ENCODE measurements around the gene DNM2. TPM values are rescaled to one million over a fixed set of nuclear protein-coding genes. Genes with fewer than 3 reads are reported as not detected.
"Not testable (repeated sequence)": the region's sequence is repeated elsewhere in the genome, so short reads cannot be mapped to it uniquely, and the experiment has no call there.

DNM2 gene
- total and polyA plus RNA-seq, 5 donors from 2014 or later, result 61.8 to 269 (median 63.1) TPM

DNA sequence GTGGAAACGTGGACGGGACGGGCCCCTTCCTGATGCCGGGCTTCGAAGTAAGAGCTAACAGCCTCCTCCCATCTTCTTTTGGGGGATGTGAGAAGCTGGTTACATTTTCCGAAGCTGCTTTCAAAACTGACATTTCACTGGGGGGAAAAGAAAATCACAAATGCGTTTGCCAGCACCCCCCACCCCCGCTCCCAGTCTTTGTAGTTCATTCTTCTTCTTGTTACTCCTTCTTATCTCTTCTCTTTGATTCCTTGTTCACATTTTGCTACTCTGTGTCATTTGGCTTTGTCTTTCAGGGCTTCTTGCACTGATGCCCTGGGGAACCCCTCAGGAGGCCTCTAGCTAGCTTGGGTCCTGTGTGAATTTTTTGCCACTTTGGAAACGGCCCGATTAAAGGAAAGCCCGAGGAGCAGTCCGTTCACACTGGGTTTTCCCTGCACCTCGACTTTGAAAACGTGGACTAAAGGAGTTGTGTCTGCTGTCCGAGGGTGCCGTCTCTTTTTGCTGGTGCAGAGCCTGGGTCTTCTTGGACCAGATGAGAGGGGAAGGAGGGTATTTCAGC is 154.7 kb downstream of the DNM2 start:
- Mint-ChIP-seq H3K27ac (peak overlapping the region; percentile 43 to 84 (median 54)), H3K4me1 (peaks cover 3 to 44% (median 21%) of the 10 kb centered on the region in 4 donors), H3K9me3 (no peaks in the 10 kb centered on the region), H3K36me3 (no peaks in the 10 kb centered on the region), H3K4me3 (peak overlapping the region; percentile 83 to 98 (median 88)), H3K27me3 (peaks cover 5% of the 10 kb centered on the region)
- H3K27ac ChIP-seq (ENCODE audit: insufficient read depth, low read length, poor library complexity, severe bottlenecking), result no peak overlapping the region
- H3K4me1 ChIP-seq (ENCODE audit: control insufficient read depth, insufficient read depth, low read length, poor library complexity, severe bottlenecking), result peaks cover 17% of the 10 kb centered on the region
- ATAC-seq (ENCODE audit: low read depth in 2 of 2) (no peak), DNase-seq (peak in 2 of 3 donors; percentile 12 to 17)
- H3K36me3 ChIP-seq (ENCODE audit: control insufficient read depth, insufficient read depth, low read length), result no peaks in the 10 kb centered on the region
- peak overlapping the region; percentile 64 for H3K4me3 ChIP-seq (ENCODE audit: low read depth, low read length)
- no peaks in the 10 kb centered on the region for H3K27me3 ChIP-seq (ENCODE audit: control insufficient read depth, insufficient read depth, low read length)
- no peaks in the 10 kb centered on the region for H3K9me3 ChIP-seq (ENCODE audit: control insufficient read depth in 2 of 2, low read length in 2 of 2)

- Histone ChIP-seq H3K27ac (ENCODE audit: insufficient read depth, low read length, poor library complexity, severe bottlenecking) (no peak overlapping the region), H3K4me3 (ENCODE audit: low read depth, low read length) (no peak overlapping the region)
- H3K27me3 Mint-ChIP-seq, result peaks cover 5% of the 10 kb centered on the region
These were observed 156.1 kb downstream of the DNM2 start for GRCh38 chr19:10874024-10874423.

GRCh38 chr19:10876459-10877240 is 158.8 kb downstream of the DNM2 start:
- Histone ChIP-seq H3K27ac (ENCODE audit: insufficient read depth, low read length, poor library complexity, severe bottlenecking) (no peak overlapping the region), H3K9me3 (ENCODE audit: control insufficient read depth in 2 of 2, low read length in 2 of 2) (no peaks in the 10 kb centered on the region), H3K4me1 (ENCODE audit: control insufficient read depth, insufficient read depth, low read length, poor library complexity, severe bottlenecking) (peaks cover 12% of the 10 kb centered on the region), H3K36me3 (ENCODE audit: control insufficient read depth, insufficient read depth, low read length) (no peaks in the 10 kb centered on the region), H3K27me3 (ENCODE audit: control insufficient read depth, insufficient read depth, low read length) (no peaks in the 10 kb centered on the region), H3K4me3 (ENCODE audit: low read depth, low read length) (no peak overlapping the region)
- Mint-ChIP-seq H3K27me3 (peaks cover 5% of the 10 kb centered on the region), H3K27ac (peak overlapping the region in 1 of 3 donors; percentile 36), H3K9me3 (no peaks in the 10 kb centered on the region), H3K4me3 (peak overlapping the region in 1 of 4 donors; percentile 38), H3K4me1 (peaks cover 17 to 49% (median 23%) of the 10 kb centered on the region in 4 donors), H3K36me3 (peaks cover 4% of the 10 kb centered on the region)
- no peak for DNase-seq
- no peak for ATAC-seq (ENCODE audit: low read depth in 2 of 2)

More at GRCh38 chr19:10874024-10874423, 156.1 kb downstream of the DNM2 start:
- no peak for DNase-seq
- H3K27ac Mint-ChIP-seq, result no peak overlapping the region
- peaks cover 12 to 47% (median 17%) of the 10 kb centered on the region in 4 donors for H3K4me1 Mint-ChIP-seq
- peaks cover 17% of the 10 kb centered on the region for H3K4me1 ChIP-seq (ENCODE audit: control insufficient read depth, insufficient read depth, low read length, poor library complexity, severe bottlenecking)
- no peaks in the 10 kb centered on the region for H3K36me3 Mint-ChIP-seq
- peak overlapping the region; percentile 69 to 98 (median 80) for H3K4me3 Mint-ChIP-seq
- H3K36me3 ChIP-seq (ENCODE audit: control insufficient read depth, insufficient read depth, low read length), result no peaks in the 10 kb centered on the region
- H3K9me3 ChIP-seq (ENCODE audit: control insufficient read depth in 2 of 2, low read length in 2 of 2), result no peaks in the 10 kb centered on the region
- H3K9me3 Mint-ChIP-seq, result no peaks in the 10 kb centered on the region
- no peak for ATAC-seq (ENCODE audit: low read depth in 2 of 2)
- H3K27me3 ChIP-seq (ENCODE audit: control insufficient read depth, insufficient read depth, low read length), result no peaks in the 10 kb centered on the region

- DNase-seq; H3K4me3 ChIP-seq (ENCODE audit: low read depth, low read length); H3K27me3 ChIP-seq (ENCODE audit: control insufficient read depth, insufficient read depth, low read length); H3K9me3 ChIP-seq (ENCODE audit: control insufficient read depth in 2 of 2, low read length in 2 of 2); H3K36me3 Mint-ChIP-seq; ATAC-seq (ENCODE audit: low read depth in 2 of 2); H3K4me1 ChIP-seq (ENCODE audit: control insufficient read depth, insufficient read depth, low read length, poor library complexity, severe bottlenecking); H3K27ac ChIP-seq (ENCODE audit: insufficient read depth, low read length, poor library complexity, severe bottlenecking); H3K9me3 Mint-ChIP-seq; H3K36me3 ChIP-seq (ENCODE audit: control insufficient read depth, insufficient read depth, low read length); H3K27me3 Mint-ChIP-seq: not testable (repeated sequence)
- Mint-ChIP-seq H3K27ac (peak overlapping the region in 2 of 3 donors; percentile 46 to 61), H3K4me3 (peak overlapping the region in 1 of 4 donors; percentile 67), H3K4me1 (peaks cover 15 to 45% (median 25%) of the 10 kb centered on the region in 4 donors)
These were observed 159.7 kb downstream of the DNM2 start for GRCh38 chr19:10877608-10878007.

GRCh38 chr19:10878253-10878652 is 160.4 kb downstream of the DNM2 start:
- H3K36me3 Mint-ChIP-seq, result peaks cover 4% of the 10 kb centered on the region
- no peaks in the 10 kb centered on the region for H3K36me3 ChIP-seq (ENCODE audit: control insufficient read depth, insufficient read depth, low read length)
- no peak overlapping the region for H3K27ac ChIP-seq (ENCODE audit: insufficient read depth, low read length, poor library complexity, severe bottlenecking)
- peak overlapping the region in 2 of 3 donors; percentile 46 to 61 for H3K27ac Mint-ChIP-seq
- no peak for DNase-seq
- H3K4me3 Mint-ChIP-seq, result peak overlapping the region in 1 of 4 donors; percentile 67
- no peak overlapping the region for H3K4me3 ChIP-seq (ENCODE audit: low read depth, low read length)
- ATAC-seq (ENCODE audit: low read depth in 2 of 2), result no peak
- no peaks in the 10 kb centered on the region for H3K9me3 ChIP-seq (ENCODE audit: control insufficient read depth in 2 of 2, low read length in 2 of 2)
- H3K27me3 Mint-ChIP-seq, result no peaks in the 10 kb centered on the region
- H3K9me3 Mint-ChIP-seq, result peaks cover 0 to under 1% (median 0%) of the 10 kb centered on the region in 7 donors
- H3K27me3 ChIP-seq (ENCODE audit: control insufficient read depth, insufficient read depth, low read length), result no peaks in the 10 kb centered on the region
- H3K4me1 Mint-ChIP-seq, result peaks cover 10 to 39% (median 22%) of the 10 kb centered on the region in 4 donors
- H3K4me1 ChIP-seq (ENCODE audit: control insufficient read depth, insufficient read depth, low read length, poor library complexity, severe bottlenecking), result no peaks in the 10 kb centered on the region

Other genes starting within 250 kb of the DNM2 start
- gene KEAP1, start 214.7 kb upstream of the DNM2 start, total RNA-seq, result 26.2 TPM
- 10 to 100 TPM; 45.0 to 75.1 (median 56.3) TPM for gene KEAP1, start 214.7 kb upstream of the DNM2 start, polyA plus RNA-seq
- not detected for gene S1PR5, start 200.6 kb upstream of the DNM2 start, total RNA-seq
- gene S1PR5, start 200.6 kb upstream of the DNM2 start, polyA plus RNA-seq, result under 1 TPM in 3 of 4 donors, not detected in 1; 0.17 to 0.31 (median 0.30) TPM
- 62.4 TPM for gene ATG4D, start 174.2 kb upstream of the DNM2 start, total RNA-seq
- 10 to 100 TPM; 14.0 to 17.0 (median 14.7) TPM for gene ATG4D, start 174.2 kb upstream of the DNM2 start, polyA plus RNA-seq
- gene KRI1, start 152.1 kb upstream of the DNM2 start, total RNA-seq, result 34.6 TPM
- gene KRI1, start 152.1 kb upstream of the DNM2 start, polyA plus RNA-seq, result 10 to 100 TPM in 3 of 4 donors, 1 to 10 TPM in 1; 8.6 to 13.8 (median 12.0) TPM
- gene CDKN2D, start 149.1 kb upstream of the DNM2 start, total RNA-seq, result 57.0 TPM
- 100 to 1,000 TPM in 3 of 4 donors, 10 to 100 TPM in 1; 92.6 to 125 (median 113) TPM for gene CDKN2D, start 149.1 kb upstream of the DNM2 start, polyA plus RNA-seq
- not detected for gene AP1M2, start 130.8 kb upstream of the DNM2 start, total RNA-seq
- gene AP1M2, start 130.8 kb upstream of the DNM2 start, polyA plus RNA-seq, result not detected
- 236 TPM for gene SLC44A2, start 92.5 kb upstream of the DNM2 start, total RNA-seq
- 100 to 1,000 TPM; 225 to 280 (median 255) TPM for gene SLC44A2, start 92.5 kb upstream of the DNM2 start, polyA plus RNA-seq
- gene ILF3, start 63.7 kb upstream of the DNM2 start, total RNA-seq, result 444 TPM
- 10 to 100 TPM; 54.8 to 70.8 (median 62.1) TPM for gene ILF3, start 63.7 kb upstream of the DNM2 start, polyA plus RNA-seq
- 37.2 TPM for gene QTRT1, start 16.6 kb upstream of the DNM2 start, total RNA-seq
- 10 to 100 TPM; 30.6 to 43.7 (median 36.9) TPM for gene QTRT1, start 16.6 kb upstream of the DNM2 start, polyA plus RNA-seq
- 10.2 TPM for gene TMED1, start 118.1 kb downstream of the DNM2 start, total RNA-seq
- 10 to 100 TPM; 24.8 to 30.3 (median 27.5) TPM for gene TMED1, start 118.1 kb downstream of the DNM2 start, polyA plus RNA-seq
- 0.49 TPM for gene C19orf38, start 130.3 kb downstream of the DNM2 start, total RNA-seq
- gene C19orf38, start 130.3 kb downstream of the DNM2 start, polyA plus RNA-seq, result 1 to 10 TPM in 1 of 4 donors, under 1 TPM in 2, not detected in 1; 0.40 to 1.1 (median 0.67) TPM
- 26.0 TPM for gene CARM1, start 153.5 kb downstream of the DNM2 start, total RNA-seq
- under 1 TPM; 0.39 to 0.94 (median 0.53) TPM for gene CARM1, start 153.5 kb downstream of the DNM2 start, polyA plus RNA-seq
- 22.0 TPM for gene YIPF2, start 210.6 kb downstream of the DNM2 start, total RNA-seq
- 10 to 100 TPM; 10.7 to 13.1 (median 12.6) TPM for gene YIPF2, start 210.6 kb downstream of the DNM2 start, polyA plus RNA-seq
- 21.8 TPM for gene TIMM29, start 210.7 kb downstream of the DNM2 start, total RNA-seq
- 10 to 100 TPM; 30.7 to 38.3 (median 33.8) TPM for gene TIMM29, start 210.7 kb downstream of the DNM2 start, polyA plus RNA-seq
- gene SMARCA4, start 243.0 kb downstream of the DNM2 start, total RNA-seq, result 79.5 TPM
- 1 to 10 TPM; 6.3 to 8.7 (median 7.2) TPM for gene SMARCA4, start 243.0 kb downstream of the DNM2 start, polyA plus RNA-seq

Measured in CD4-positive, CD25-positive, alpha-beta regulatory T cell (primary cell).